GM19238 (cell line): ENCODE measurements around the gene RAD51B.
"Not testable (repeated sequence)": the region's sequence is repeated elsewhere in the genome, so short reads cannot be mapped to it uniquely, and the experiment has no call there.

Experiments
- DNase-seq: peaks from one replicate; pipeline ENCODE4 v3.0.0; 2011; ENCODE audit warnings: low spot score; ENCODE audit not compliant: insufficient read length

Gene RAD51B

GRCh38 chr14:68247676-68248268, 428.2 kb downstream of the RAD51B start:
- no peak for DNase-seq

DNA sequence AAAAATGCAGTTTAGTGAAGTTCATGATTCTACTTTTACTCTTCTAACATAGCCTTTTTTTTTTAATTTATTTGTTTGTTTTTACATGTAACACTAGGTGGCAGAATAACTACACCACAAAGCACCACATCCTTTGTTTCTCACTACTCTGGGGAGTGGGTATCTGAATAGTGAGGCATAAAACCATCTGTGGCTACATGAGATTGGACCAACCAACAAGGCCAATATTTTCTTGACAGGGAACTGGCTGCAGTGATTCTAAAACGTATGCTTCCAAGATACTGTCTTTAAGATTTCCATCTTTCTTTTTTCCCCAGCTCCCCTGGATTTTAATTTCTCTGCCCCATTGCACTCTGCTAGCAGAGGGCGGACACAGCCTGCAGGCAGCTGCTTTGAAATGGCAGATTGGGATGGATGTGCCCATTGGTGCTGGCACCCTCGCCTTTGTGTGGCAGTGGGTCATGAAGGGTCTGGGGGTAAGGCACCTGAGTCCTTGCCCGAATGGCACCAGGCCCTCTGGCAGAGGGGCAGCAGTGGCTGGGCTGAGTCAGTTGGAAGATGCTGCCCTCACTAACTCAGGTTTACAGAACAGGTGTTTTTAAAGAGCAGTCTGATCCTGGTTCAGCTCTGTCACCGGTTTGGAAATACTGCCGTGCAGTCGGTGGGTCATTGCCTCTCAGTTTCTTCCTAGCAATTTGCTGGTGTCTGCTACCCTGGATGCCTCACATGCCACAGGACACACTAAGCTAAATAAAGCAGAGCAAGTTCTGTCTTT, 429.1 kb downstream of the RAD51B start:
- no peak for DNase-seq

GRCh38 chr14:68249661-68250451, 430.3 kb downstream of the RAD51B start:
- no peak for DNase-seq

DNA sequence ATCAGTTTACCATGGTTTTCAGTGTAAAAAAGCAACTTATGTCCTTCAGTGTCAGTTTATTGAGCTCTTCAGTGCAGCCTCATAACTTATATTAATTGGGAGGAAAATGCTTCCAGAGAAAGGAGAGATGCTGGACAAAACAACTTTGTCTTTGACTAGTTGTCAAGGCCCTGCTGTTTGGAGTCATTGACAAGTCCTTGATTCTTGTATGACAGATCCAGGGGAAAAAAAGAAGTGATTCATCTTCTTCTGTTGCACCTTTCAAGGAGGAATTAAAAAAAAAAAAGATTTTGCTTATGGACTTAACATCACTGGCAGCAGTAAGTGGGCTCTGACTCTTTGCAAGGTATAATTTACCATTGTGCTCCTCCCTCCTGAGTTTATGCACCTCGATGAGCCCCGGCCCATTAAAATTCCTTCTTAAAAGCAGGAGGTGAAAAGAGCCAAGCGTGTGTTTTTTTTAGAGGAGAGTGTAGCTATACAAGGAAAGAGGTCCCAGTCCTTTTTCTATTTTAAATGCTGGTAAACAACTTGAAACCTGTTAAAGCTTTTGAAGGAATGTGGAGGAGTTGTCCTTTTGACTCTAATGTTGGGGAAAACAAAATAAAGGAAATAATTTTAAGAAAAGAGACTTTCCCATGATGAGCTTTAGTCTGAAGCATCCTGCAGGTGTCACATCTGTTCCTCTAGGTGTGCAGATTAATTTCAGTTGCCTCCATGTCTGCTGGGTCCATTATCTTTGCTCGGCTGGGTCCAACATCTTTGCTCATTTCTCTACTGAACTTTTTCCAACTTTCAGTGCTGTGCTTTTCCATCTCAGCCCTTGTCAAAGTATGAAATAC, 431.6 kb downstream of the RAD51B start:
- no peak for DNase-seq

DNA sequence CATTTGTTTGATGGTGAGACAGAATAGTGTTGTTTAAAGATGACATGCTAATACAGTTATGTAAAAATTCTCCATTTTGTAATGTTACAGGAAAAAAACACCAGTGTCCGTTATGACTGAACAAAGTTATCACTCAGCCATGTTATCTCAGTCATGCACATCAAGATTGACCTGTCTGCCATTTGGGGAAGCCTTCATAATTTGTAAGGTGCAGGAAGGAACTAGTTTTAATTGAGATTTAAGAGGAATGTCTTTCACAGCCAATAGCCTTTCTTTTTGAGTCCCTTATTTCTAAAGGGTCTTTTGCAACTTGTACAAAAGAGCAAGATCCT, 432.2 kb downstream of the RAD51B start:
- no peak for DNase-seq

- no peak for DNase-seq
Observed at GRCh38 chr14:68253160-68253780, 433.7 kb downstream of the RAD51B start.

DNA sequence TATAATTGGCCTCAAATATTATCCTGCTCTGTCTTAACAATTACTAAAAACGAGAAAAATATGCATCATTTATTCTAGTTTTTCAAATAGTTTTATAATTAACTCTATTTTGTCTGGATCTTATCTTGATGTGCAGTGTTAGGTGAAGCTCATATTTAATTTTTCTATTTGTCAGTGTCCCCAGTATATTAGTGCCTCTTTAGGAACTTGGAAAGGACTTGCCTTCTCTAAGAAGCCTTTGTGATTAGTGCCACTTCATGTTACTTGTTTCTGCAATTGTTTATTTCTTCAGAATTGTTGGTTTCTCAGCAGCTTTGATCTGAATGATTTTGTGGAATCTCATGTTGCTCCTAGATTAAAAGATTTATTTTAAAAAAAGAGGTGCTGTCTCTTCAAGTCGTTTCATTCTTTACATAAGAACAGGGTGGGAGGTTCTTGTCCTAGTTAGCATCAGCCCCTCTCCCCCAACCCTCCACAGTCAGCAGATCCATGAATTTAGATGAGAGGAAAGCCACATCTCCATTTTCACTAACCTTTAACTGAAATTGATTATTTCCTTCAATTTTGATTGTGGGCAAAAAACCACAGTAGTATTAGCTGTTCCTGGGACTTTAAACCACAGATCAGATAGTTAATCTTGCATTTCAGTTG, 434.4 kb downstream of the RAD51B start:
- DNase-seq, result no peak

- DNase-seq, result no peak
Observed at GRCh38 chr14:68254669-68255527, 435.3 kb downstream of the RAD51B start.

DNA sequence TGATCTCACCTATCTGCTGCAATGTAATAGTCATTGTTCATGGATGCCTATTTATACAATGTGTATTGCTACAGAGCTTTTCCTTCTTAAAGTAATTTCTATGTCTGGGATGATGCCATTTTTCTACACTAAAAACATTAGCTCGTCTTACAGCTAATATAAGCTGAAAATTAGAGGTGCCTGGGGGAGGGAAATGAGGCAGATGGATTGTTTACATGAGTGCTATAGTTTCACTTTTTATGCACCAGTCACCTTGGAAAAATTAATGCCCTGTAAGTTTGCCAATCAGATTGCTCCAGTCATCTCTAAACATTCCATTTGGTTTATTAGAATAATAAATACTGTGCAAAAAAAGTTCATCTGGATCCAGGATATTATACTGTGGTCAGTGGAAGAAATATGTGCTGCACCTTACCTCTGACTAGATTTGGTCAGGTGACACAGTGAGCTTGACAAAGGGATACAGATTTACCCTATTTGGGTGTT, 436.2 kb downstream of the RAD51B start:
- no peak for DNase-seq

GRCh38 chr14:68257969-68258368, 438.4 kb downstream of the RAD51B start:
- no peak for DNase-seq

GRCh38 chr14:68258995-68259394, 439.4 kb downstream of the RAD51B start:
- not testable (repeated sequence) for DNase-seq

GRCh38 chr14:68260121-68260520, 440.5 kb downstream of the RAD51B start:
- no peak for DNase-seq

DNA sequence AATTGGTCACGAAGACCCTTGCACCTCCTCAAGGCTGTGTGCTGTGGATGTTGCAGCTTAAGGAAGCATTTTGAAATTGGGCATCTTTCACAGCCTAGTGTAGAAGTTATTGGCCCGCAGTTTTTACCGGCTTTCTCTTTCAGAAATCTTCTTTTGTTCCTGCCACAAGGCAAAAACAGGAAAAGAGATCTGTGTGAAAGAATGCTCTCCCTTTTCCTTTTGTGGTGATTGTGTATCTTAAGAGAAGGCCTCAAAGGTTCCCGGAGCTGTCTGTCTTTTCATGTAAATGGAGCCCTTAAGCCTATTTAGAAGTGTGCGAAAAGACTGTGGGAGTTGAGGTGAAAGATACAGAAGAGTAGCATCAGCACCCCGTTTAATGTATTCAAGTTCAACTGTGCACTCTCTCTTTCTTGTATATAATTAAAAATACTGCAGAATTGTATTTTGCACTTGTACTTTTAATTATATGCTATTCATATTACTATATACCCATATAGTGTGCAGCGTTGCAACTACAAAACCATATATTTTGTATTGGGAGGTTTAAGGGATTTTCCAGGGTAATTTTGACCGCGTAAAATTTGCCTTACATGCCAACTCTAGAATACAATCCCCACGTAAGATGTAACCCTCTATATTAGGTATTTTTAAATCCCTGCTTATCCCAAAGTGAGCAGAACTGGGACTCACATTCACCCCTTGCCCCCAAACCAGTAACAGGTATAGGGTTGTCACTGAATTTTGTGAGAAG, 441.7 kb downstream of the RAD51B start:
- DNase-seq, result no peak

DNA sequence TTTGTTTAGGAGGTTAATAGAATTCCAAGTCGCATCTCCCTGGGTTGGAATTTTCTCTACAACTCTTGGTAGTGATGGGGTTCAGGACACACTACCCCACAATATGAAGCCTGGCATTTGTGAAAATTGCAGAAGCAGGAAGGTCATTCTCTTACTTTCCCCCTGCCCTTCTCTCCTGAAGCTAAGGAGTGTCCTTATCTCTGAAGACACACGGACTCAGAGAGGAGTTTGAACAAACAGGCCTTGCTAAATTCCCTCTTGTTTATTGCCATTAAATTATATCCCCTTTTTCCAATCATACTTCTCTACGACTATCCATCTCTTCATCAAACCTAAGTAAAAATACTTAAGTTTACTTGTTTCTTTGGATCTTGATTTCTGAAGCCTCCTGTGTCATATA, 443.0 kb downstream of the RAD51B start:
- DNase-seq, result no peak

DNA sequence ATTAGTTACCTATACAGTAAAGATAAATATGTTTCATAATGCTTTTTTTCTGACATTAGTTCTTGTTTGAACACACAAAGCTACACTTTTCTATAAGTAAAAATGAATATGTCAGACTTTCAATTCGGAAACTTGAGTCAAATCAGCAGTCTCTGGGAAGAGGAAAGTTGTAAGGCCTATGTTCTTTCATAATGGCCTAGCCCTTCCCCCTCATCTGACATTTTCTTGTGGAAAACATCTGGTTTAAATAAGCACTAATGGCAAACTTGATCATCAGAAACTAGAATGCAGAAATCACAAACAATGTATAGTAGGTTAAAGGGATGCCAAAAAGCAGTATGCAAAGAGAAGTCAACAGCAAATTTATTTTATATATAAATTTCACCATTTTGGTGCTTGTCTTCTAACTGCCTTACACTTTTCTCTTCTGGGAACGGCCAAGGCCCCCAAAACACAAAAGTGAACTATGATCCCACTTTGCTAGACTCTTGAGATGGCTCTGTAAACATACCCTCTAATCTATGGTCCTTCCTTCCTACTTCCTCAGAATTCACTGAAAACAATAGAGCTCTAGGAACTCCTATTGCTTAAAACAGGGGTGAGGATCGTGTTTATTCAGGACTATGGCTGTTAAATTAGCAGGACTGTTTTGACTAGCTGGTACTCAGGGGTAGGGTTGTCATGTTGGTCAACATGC, 444.1 kb downstream of the RAD51B start:
- no peak for DNase-seq

- DNase-seq, result no peak
Observed at GRCh38 chr14:68264260-68264569, 444.6 kb downstream of the RAD51B start.

DNA sequence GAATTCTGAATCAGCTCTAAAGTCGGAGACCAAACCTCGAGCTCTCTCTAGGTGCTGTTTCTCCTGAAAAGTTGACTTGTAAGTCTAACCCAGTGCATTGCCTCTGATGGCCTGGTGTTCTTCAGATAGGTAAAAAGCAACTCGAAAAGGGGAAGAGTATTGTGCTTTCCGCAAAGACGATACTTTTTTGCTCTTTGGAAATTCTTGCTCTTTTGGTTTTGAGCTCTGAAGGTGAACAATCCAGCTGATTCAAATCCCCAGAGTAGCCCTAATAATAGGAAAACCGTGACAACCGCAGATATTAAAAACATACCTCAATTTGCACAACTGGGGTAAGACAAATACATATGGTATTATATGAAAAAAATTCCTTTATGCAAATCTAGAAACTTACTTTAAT, 447.4 kb downstream of the RAD51B start:
- DNase-seq, result no peak

DNA sequence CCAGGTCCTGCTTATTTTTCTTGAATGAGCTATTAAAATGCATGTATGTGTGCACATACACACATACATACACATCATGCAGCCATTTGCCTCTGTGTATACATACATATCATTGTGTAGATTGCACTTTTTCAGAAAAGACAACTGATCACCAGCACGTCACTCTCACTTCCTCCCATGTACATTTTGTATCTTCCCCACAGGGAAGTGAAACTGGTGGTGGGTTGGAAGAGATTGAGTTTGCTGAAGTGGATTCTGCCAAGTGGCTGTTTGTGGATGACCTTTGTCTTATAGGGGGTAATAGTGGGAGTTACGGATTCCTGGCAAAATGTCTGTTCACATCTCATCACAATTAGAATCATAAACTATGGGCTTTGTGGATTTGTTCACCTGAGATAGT, 448.6 kb downstream of the RAD51B start:
- DNase-seq, result no peak
